GM23338 (cell line): ENCODE data around the gene PTBP3. TPM values are rescaled to one million over a fixed set of nuclear protein-coding genes. Genes with fewer than 3 reads are reported as not detected.
A peak's percentile ranks its signal among the peaks of the same experiment; 100 is the strongest.

Source experiments
- ATAC-seq: fragments of 200-7000 bp; cut with Tn5 transposase; 3 replicates; pipeline ENCODE4 v1.9.1; 2020
- DNase-seq: peaks from one replicate; pipeline ENCODE4 v3.0.0-alpha.2; 2015; ENCODE audit warnings: low spot score
- H2AFZ ChIP-seq: fragments of 200-600 bp; sonication (generic); 2 replicates; pipeline ENCODE4 v1.8.0; 2016; ENCODE audit warnings: antibody characterized with exemption, mild to moderate bottlenecking, moderate library complexity
- H3F3A ChIP-seq: fragments of 200-600 bp; sonication (generic); replicated peaks from 2 replicates; pipeline ENCODE4 v1.8.0; 2017; ENCODE audit warnings: antibody characterized with exemption, mixed run types, low read depth
- H3K27ac ChIP-seq: fragments of 200-600 bp; sonication (generic); 2 replicates; pipeline ENCODE4 v1.6.1; 2016; ENCODE audit warnings: low read depth
- H3K27me3 ChIP-seq: fragments of 200-600 bp; sonication (generic); 2 replicates; pipeline ENCODE4 v1.8.0; 2016; ENCODE audit warnings: mild to moderate bottlenecking, mixed run types, moderate library complexity; ENCODE audit not compliant: insufficient read depth
- H3K36me3 ChIP-seq: fragments of 200-600 bp; sonication (generic); 2 replicates; pipeline ENCODE4 v1.8.0; 2016; ENCODE audit warnings: mild to moderate bottlenecking; ENCODE audit not compliant: insufficient read depth
- H3K4me1 ChIP-seq: fragments of 200-600 bp; sonication (generic); 2 replicates; pipeline ENCODE4 v1.8.0; 2016; ENCODE audit warnings: mild to moderate bottlenecking, moderate library complexity; ENCODE audit not compliant: insufficient read depth
- H3K4me2 ChIP-seq: fragments of 200-600 bp; sonication (generic); 2 replicates; pipeline ENCODE4 v1.7.1; 2017; ENCODE audit warnings: mixed run types
- H3K4me3 ChIP-seq: fragments of 200-600 bp; sonication (generic); 2 replicates; pipeline ENCODE4 v1.6.1; 2016; ENCODE audit warnings: mixed run types
- H3K79me2 ChIP-seq: fragments of 200-600 bp; sonication (generic); replicated peaks from 2 replicates; pipeline ENCODE4 v1.8.0; 2017; ENCODE audit warnings: mild to moderate bottlenecking; ENCODE audit not compliant: insufficient read depth
- H3K9me2 ChIP-seq: fragments of 200-600 bp; sonication (generic); 2 replicates; pipeline ENCODE4 v1.8.0; 2017; ENCODE audit not compliant: insufficient read depth
- H4K20me1 ChIP-seq: fragments of 200-600 bp; sonication (generic); replicated peaks from 2 replicates; pipeline ENCODE4 v1.8.0; 2017; ENCODE audit warnings: mild to moderate bottlenecking; ENCODE audit not compliant: insufficient read depth
- H3K27ac Mint-ChIP-seq: 2 replicates; pipeline ENCODE4 v1.8.0; 2020; ENCODE audit warnings: inconsistent platforms, mild to moderate bottlenecking, moderate library complexity, mixed read lengths
- H3K27me3 Mint-ChIP-seq: 3 replicates; pipeline ENCODE4 v1.8.0; 2022; ENCODE audit warnings: low read depth, mild to moderate bottlenecking, moderate library complexity, mixed read lengths, inconsistent platforms; ENCODE audit not compliant: insufficient read depth, poor library complexity
- H3K36me3 Mint-ChIP-seq: 3 replicates; pipeline ENCODE4 v1.8.0; 2021; ENCODE audit warnings: low read depth, mild to moderate bottlenecking, inconsistent platforms, moderate library complexity, mixed read lengths
- H3K4me1 Mint-ChIP-seq: 3 replicates; pipeline ENCODE4 v1.8.0; 2020; ENCODE audit warnings: mild to moderate bottlenecking, inconsistent platforms, mixed read lengths
- H3K4me3 Mint-ChIP-seq: 3 replicates; pipeline ENCODE4 v1.8.0; 2021; ENCODE audit warnings: moderate library complexity, mild to moderate bottlenecking, inconsistent platforms, mixed read lengths
- H3K9me3 Mint-ChIP-seq: 3 replicates; pipeline ENCODE4 v1.8.0; 2020; ENCODE audit warnings: moderate library complexity, mild to moderate bottlenecking, inconsistent platforms, mixed read lengths
- CREB1 ChIP-seq: fragments of 250-450 bp; sonication (Bioruptor Pico); IDR thresholded peaks from 2 replicates; pipeline ENCODE4 v1.5.0; 2020; ENCODE audit warnings: low read depth, mild to moderate bottlenecking, moderate library complexity
- EZH2 ChIP-seq: fragments of 200-600 bp; sonication (generic); IDR thresholded peaks from one replicate; pipeline ENCODE4 v1.8.0; 2017; ENCODE audit warnings: antibody characterized with exemption, mild to moderate bottlenecking, low read depth; ENCODE audit not compliant: unreplicated experiment
- EZH2phosphoT487 ChIP-seq: fragments of 200-600 bp; sonication (generic); IDR thresholded peaks from one replicate; pipeline ENCODE4 v1.8.1; 2018; ENCODE audit warnings: antibody characterized with exemption; ENCODE audit not compliant: unreplicated experiment
- JUNB ChIP-seq: IDR thresholded peaks from one replicate; pipeline ENCODE4 v1.6.1; 2016; ENCODE audit warnings: antibody characterized with exemption; ENCODE audit not compliant: unreplicated experiment
- NANOG ChIP-seq: IDR thresholded peaks from 2 replicates; pipeline ENCODE4 v1.6.1; 2016; ENCODE audit warnings: antibody characterized with exemption, borderline replicate concordance
- POLR2AphosphoS5 ChIP-seq: IDR thresholded peaks from 2 replicates; pipeline ENCODE4 v1.6.1; 2016; ENCODE audit warnings: antibody characterized with exemption, low read depth
- ZNF114 ChIP-seq: fragments of 250-450 bp; sonication (Bioruptor Pico); IDR thresholded peaks from 2 replicates; pipeline ENCODE4 v1.5.0; 2020; ENCODE audit warnings: mild to moderate bottlenecking, moderate library complexity
- ZNF331 ChIP-seq: fragments of 250-450 bp; sonication (Bioruptor Pico); IDR thresholded peaks from 2 replicates; pipeline ENCODE4 v1.5.0; 2020; ENCODE audit warnings: low read depth, mild to moderate bottlenecking, moderate library complexity
- polyA plus RNA-seq: library from polyadenylated mRNA; unstranded; fragments of >200 nt; fragmentation: Nextera tagmentation; extraction: Ambion mirVana; gene quantifications from 2 replicates; pipeline ENCODE4 v1.2.1, GENCODE V29; 2016
- total RNA-seq: library from RNA; depleted of rRNA; stranded (reverse); fragments of >200 nt; shearing (Covaris generic); gene quantifications from 2 replicates; pipeline ENCODE4 v1.2.3, GENCODE V29; 2014
- TF ChIP-seq, protein P1 (sequence below): IDR thresholded peaks from one replicate; pipeline ENCODE4 v1.6.1; 2018; ENCODE audit warnings: antibody characterized with exemption; ENCODE audit not compliant: unreplicated experiment
- TF ChIP-seq, protein P2 (sequence below): IDR thresholded peaks from 2 replicates; pipeline ENCODE4 v1.6.1; 2016; ENCODE audit warnings: antibody characterized with exemption
- TF ChIP-seq, protein P3 (sequence below), 2 experiments: fragments of 200-600 bp in 1 of 2; sonication (generic) in 1 of 2; conservative IDR thresholded peaks; 2 replicates each; pipeline versions ENCODE4 v1.5.1 to v1.6.1; 2016 to 2017; ENCODE audit warnings: antibody characterized with exemption in 2 of 2, low read depth in 2 of 2, mild to moderate bottlenecking in 2 of 2, moderate library complexity in 1 of 2

PTBP3 gene
- total and polyA plus RNA-seq, 2 experiments from 2014 or later: 20.0 to 92.9 TPM

DNA sequence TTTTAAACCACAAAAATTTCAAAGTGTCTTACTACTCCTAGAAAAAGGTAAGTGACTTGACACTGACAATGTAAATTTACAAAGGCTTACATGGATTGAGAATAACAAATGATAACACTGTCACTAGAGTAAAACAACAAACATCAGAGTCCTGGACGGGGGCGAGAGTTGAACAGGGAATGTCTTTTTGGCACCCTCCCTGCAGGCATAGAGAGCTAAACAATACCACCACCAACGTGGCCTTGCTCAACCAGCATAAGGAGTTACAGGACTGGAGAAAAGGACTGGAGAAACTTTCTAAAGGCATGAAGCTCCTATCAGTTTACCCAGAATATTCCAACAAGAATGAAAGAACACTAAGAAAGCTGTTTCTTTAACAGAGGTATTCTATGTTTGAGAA, 55.3 kb downstream of the PTBP3 start:
- peaks cover 60% of the 10 kb centered on the region for H3K79me2 ChIP-seq
- peaks cover 6% of the 10 kb centered on the region for H3K36me3 Mint-ChIP-seq
- peaks cover 34% of the 10 kb centered on the region; the same call in 2 of the 3 replicates for H3K4me1 Mint-ChIP-seq

More for the DNA sequence above, 55.3 kb downstream of the PTBP3 start:
- Histone ChIP-seq H3K4me2 (no peak overlapping the region), H3K9me2 (no peaks in the 10 kb centered on the region), H3K27me3 (no peaks in the 10 kb centered on the region), H3K4me1 (peaks cover 14% of the 10 kb centered on the region; the same call in 1 of the 2 replicates), H3K36me3 (no peaks in the 10 kb centered on the region), H3F3A (no peaks in the 10 kb centered on the region), H4K20me1 (0 out of 2 replicates have a peak, but pooled peaks cover 10% of the 10 kb centered on the region), H3K27ac (peak overlapping the region; percentile 45; the same call in 1 of the 2 replicates), H2AFZ (no peak overlapping the region), H3K4me3 (no peak overlapping the region)
- TF ChIP-seq, protein P1, sequence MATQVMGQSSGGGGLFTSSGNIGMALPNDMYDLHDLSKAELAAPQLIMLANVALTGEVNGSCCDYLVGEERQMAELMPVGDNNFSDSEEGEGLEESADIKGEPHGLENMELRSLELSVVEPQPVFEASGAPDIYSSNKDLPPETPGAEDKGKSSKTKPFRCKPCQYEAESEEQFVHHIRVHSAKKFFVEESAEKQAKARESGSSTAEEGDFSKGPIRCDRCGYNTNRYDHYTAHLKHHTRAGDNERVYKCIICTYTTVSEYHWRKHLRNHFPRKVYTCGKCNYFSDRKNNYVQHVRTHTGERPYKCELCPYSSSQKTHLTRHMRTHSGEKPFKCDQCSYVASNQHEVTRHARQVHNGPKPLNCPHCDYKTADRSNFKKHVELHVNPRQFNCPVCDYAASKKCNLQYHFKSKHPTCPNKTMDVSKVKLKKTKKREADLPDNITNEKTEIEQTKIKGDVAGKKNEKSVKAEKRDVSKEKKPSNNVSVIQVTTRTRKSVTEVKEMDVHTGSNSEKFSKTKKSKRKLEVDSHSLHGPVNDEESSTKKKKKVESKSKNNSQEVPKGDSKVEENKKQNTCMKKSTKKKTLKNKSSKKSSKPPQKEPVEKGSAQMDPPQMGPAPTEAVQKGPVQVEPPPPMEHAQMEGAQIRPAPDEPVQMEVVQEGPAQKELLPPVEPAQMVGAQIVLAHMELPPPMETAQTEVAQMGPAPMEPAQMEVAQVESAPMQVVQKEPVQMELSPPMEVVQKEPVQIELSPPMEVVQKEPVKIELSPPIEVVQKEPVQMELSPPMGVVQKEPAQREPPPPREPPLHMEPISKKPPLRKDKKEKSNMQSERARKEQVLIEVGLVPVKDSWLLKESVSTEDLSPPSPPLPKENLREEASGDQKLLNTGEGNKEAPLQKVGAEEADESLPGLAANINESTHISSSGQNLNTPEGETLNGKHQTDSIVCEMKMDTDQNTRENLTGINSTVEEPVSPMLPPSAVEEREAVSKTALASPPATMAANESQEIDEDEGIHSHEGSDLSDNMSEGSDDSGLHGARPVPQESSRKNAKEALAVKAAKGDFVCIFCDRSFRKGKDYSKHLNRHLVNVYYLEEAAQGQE: no peak
- TF ChIP-seq POLR2AphosphoS5 (no peak), ZNF114 (CRISPR knock-in tag) (no peak), ZNF331 (CRISPR knock-in tag) (no peak), CREB1 (no peak), JUNB (no peak), NANOG (no peak), EZH2 (no peak), EZH2phosphoT487 (no peak)
- TF ChIP-seq, protein P2, sequence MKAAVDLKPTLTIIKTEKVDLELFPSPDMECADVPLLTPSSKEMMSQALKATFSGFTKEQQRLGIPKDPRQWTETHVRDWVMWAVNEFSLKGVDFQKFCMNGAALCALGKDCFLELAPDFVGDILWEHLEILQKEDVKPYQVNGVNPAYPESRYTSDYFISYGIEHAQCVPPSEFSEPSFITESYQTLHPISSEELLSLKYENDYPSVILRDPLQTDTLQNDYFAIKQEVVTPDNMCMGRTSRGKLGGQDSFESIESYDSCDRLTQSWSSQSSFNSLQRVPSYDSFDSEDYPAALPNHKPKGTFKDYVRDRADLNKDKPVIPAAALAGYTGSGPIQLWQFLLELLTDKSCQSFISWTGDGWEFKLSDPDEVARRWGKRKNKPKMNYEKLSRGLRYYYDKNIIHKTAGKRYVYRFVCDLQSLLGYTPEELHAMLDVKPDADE: no peak
- TF ChIP-seq, protein P3, sequence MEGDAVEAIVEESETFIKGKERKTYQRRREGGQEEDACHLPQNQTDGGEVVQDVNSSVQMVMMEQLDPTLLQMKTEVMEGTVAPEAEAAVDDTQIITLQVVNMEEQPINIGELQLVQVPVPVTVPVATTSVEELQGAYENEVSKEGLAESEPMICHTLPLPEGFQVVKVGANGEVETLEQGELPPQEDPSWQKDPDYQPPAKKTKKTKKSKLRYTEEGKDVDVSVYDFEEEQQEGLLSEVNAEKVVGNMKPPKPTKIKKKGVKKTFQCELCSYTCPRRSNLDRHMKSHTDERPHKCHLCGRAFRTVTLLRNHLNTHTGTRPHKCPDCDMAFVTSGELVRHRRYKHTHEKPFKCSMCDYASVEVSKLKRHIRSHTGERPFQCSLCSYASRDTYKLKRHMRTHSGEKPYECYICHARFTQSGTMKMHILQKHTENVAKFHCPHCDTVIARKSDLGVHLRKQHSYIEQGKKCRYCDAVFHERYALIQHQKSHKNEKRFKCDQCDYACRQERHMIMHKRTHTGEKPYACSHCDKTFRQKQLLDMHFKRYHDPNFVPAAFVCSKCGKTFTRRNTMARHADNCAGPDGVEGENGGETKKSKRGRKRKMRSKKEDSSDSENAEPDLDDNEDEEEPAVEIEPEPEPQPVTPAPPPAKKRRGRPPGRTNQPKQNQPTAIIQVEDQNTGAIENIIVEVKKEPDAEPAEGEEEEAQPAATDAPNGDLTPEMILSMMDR (conservative IDR thresholded peaks at IDR 0.05; ENCODE audit: low read depth in 2 of 2): no peak
- DNase-seq: no peak
- no peak for ATAC-seq
- Mint-ChIP-seq H3K4me3 (no peak overlapping the region), H3K27ac (peak overlapping the region; percentile 11), H3K27me3 (peaks cover 2% of the 10 kb centered on the region), H3K9me3 (peaks cover 6% of the 10 kb centered on the region)
